Activated CD4-positive, alpha-beta T cell treated with anti-CD3 and anti-CD28 coated beads for 36 hours (primary cell): Measurements from ENCODE around the gene STAC3. TPM values are rescaled to one million over a fixed set of nuclear protein-coding genes. Genes with fewer than 3 reads are reported as not detected.

Source experiments
- ATAC-seq: fragments of 200-7000 bp; cut with Tn5 transposase; one replicate; pipeline ENCODE4 v1.10.0; 2021; ENCODE audit warnings: mild to moderate bottlenecking, moderate library complexity
- CTCF ChIA-PET: fragments of 350-600 bp; sonication (Branson Sonifier 250); formaldehyde crosslinking; loops from one replicate; lab custom pipeline; 2021; ENCODE audit warnings: antibody characterized with exemption; lab: Charles Lee
- POLR2A ChIA-PET: fragments of 350-600 bp; sonication (Branson Sonifier 250); formaldehyde crosslinking; loops from one replicate; lab custom pipeline; 2021; ENCODE audit warnings: antibody characterized with exemption, inconsistent platforms; lab: Charles Lee
- DNase-seq: peaks from one replicate; pipeline ENCODE4 v3.0.0-alpha.2; 2020
- H3K27ac Mint-ChIP-seq: one replicate; pipeline ENCODE4 v1.8.0; 2021; ENCODE audit warnings: mixed read lengths
- H3K27me3 Mint-ChIP-seq: one replicate; pipeline ENCODE4 v1.8.0; 2021; ENCODE audit warnings: mixed read lengths
- H3K36me3 Mint-ChIP-seq: one replicate; pipeline ENCODE4 v1.8.0; 2021; ENCODE audit warnings: low read depth, mixed read lengths
- H3K4me1 Mint-ChIP-seq: one replicate; pipeline ENCODE4 v1.8.0; 2021; ENCODE audit warnings: mixed read lengths
- H3K4me3 Mint-ChIP-seq: one replicate; pipeline ENCODE4 v1.8.0; 2021; ENCODE audit warnings: mild to moderate bottlenecking, moderate library complexity, mixed read lengths
- H3K9me3 Mint-ChIP-seq: one replicate; pipeline ENCODE4 v1.8.0; 2021; ENCODE audit warnings: low read depth, mixed read lengths
- intact Hi-C, 2 experiments: fragments of 100-400 bp; cut with DNase I in 1 of 2; cut with micrococcal nuclease in 1 of 2; formaldehyde crosslinking; loops; one replicate each; pipeline versions ENCODE4 v1.14.2 to v1.15.1; 2022 to 2024; cut with DNase I, micrococcal nuclease
- total RNA-seq, 2 experiments: library from RNA; stranded (reverse); gene quantifications; one replicate each; pipeline ENCODE4 v1.2.3, GENCODE V29; 2021

Gene STAC3
- total RNA-seq, 2 experiments from 2014 or later, result 2.5 to 2.8 TPM

DNA sequence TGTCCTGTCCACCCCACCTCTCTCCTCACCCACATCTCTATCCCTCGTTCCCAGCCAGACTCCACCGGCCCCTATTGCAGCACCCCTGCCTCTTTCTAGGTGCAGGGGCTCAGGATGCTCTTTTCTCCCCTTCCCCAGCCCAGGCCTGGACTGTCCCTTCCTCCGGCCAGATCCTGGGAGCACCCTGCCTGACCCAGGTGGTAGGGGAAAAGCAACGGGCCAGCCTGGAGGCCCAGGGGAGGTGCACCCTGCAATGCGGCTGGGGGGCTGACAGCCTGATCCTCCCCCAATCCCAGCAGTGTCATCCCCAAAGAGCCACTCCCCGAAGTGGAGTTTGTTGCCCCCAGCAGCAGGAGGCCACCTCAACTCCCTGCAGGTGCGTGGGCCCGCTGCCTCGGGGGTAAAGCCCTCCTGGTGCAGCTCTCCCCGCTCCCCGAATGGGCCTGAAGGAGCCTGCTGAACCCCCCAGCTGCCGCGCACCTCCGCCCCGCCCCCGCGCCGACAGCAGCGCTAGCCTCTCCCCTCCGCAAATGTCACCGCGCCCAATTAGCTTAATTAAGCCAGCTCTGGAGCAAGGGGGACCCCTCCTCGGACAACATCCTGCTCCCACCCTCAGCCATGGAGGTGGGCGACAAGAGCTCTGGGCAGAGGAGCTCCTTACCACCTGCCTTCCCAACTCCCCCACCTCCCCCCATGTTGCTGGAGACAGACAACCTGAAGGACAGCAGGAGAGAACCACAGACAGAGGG lies 29.6 kb downstream of the STAC3 start:
- H3K4me3 Mint-ChIP-seq, result no peak overlapping the region
- DNase-seq (no peak), ATAC-seq (no peak)
- intact Hi-C loops, result loop anchor here in 1 of 2 experiments (10.0 kb wide), 1 partner anchor 587 kb away; the partner anchor contains the start of gene BAZ2A
- no peaks in the 10 kb centered on the region for H3K36me3 Mint-ChIP-seq
- H3K4me1 Mint-ChIP-seq, result peaks cover 33% of the 10 kb centered on the region
- no peaks in the 10 kb centered on the region for H3K9me3 Mint-ChIP-seq
- no peak overlapping the region for H3K27ac Mint-ChIP-seq
- H3K27me3 Mint-ChIP-seq, result peaks cover 73% of the 10 kb centered on the region
- POLR2A ChIA-PET, result no interaction called here
- CTCF ChIA-PET, result interaction anchor here (0.7 to 1.0 kb wide), 2 partner anchors 21 to 90 kb away, joined by 4 to 5 read pairs; no protein-coding TSS in a partner anchor

DNA sequence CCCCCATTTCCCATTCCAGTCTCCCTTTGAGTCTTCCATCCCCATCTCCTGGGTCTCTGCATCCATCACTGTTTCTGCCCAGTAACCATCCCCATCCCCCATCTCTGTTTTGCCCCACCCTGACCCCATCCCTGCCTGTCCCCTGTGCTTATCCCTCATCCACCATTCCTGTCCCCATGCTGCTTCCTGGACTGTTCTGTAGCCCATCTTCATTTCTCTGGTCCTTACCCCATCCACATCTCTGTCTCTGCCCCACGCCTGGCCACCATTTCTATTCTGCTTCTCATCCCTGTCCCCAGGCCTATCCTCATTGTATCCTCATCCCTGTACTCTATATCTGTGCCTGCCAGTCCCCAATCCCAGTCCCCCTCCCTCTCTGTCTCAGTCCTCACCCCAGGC lies 30.2 kb downstream of the STAC3 start:
- H3K27me3 Mint-ChIP-seq, result peaks cover 73% of the 10 kb centered on the region
- H3K4me1 Mint-ChIP-seq, result peaks cover 30% of the 10 kb centered on the region
- ATAC-seq (no peak), DNase-seq (no peak)
- no peaks in the 10 kb centered on the region for H3K9me3 Mint-ChIP-seq
- CTCF ChIA-PET, result no interaction called here
- H3K27ac Mint-ChIP-seq, result no peak overlapping the region
- intact Hi-C loops, result loop anchor here in 1 of 2 experiments (10.0 kb wide), 1 partner anchor 586 kb away; the partner anchor contains the start of gene BAZ2A
- no peaks in the 10 kb centered on the region for H3K36me3 Mint-ChIP-seq
- POLR2A ChIA-PET, result no interaction called here
- H3K4me3 Mint-ChIP-seq, result no peak overlapping the region

DNA sequence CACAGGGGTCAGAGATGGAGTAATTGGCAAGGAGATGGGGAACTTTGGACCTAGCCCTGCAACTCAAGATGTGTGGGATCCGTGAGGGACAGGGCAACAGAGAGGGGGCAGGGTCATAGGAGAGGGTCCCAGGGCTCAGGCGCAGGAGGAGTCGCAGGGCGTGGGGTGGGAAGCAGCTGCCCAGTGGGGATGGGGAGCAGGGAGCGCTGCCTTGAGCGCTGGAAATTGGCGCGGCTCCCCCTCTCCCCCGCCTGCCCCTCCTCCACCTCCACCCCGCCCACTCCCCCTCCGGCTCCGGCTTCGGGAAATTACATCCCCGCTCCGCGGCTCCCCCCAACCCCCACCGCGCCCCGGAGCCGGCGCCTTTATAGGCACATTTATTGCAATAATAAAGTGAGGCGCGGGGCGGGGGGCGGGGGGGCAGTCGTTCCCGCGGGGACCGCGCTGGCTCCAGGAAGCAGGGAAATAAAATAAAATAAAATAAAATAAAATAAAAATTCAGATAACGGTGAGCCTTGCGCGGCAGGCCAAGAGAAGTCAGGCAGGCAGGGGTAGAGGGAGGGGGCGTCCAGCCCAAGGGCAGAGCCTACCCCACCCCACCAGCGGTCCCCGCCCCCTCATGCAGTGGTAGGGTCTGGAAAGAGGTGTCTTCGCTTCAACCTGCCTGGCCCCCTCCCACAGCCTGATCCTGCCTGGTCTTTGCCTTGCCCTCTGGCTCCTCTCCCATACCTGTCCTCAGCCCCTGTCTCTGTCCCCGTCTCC lies 30.8 kb downstream of the STAC3 start:
- no peak overlapping the region for H3K27ac Mint-ChIP-seq
- H3K9me3 Mint-ChIP-seq, result no peaks in the 10 kb centered on the region
- DNase-seq, result no peak
- H3K27me3 Mint-ChIP-seq, result peaks cover 75% of the 10 kb centered on the region
- H3K4me1 Mint-ChIP-seq, result peaks cover 31% of the 10 kb centered on the region
- no peak overlapping the region for H3K4me3 Mint-ChIP-seq
- ATAC-seq, result no peak
- ChIA-PET CTCF (interaction anchor here (1.0 to 2.2 kb wide), 4 partner anchors 10 to 26 kb away, joined by 3 to 10 read pairs (median 7); partner anchors contain the start of gene SHMT2), POLR2A (no interaction called here)
- no peaks in the 10 kb centered on the region for H3K36me3 Mint-ChIP-seq
- intact Hi-C loops, result loop anchor here in 1 of 2 experiments (5.0 to 10.0 kb wide), 2 partner anchors 412 to 585 kb away; partner anchors contain the start of genes B4GALNT1 and BAZ2A

DNA sequence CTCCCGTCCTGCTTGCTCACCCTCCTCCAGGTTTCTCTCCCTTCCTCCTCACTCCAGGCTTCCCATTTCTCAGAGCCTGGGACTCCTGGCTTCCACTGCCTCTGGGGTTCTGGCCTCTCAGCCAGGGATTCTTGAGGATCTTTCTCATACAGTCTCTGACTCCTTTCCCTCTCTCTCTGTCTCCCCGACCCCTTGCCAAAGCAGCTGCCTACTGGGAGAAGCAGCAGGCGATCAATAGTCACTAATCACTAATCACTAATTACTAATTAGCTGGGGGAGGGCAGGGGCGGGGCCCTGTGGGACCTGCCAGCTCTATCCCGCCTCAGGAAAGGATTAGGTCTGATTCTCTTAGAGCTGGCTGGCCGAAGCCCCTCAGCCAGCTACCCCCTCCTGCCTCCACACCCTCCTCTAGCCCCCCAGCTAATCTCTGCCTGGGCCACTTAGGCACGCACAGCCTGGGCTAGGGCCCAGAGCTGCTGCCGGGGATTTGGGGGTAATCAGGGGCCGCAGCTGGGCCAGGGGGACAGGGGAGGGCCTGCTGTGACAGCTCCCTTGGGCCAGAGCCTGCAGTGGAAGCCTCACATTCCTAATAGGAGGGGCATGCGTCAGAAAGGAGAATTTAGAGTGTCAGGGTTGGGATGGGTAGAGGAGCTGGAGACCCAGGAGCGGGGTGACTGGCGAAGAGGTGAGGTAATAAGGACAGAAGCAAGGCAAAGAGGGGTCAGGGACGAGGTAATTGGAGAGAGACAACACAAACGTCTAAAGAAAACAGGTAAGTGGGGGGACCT lies 31.6 kb downstream of the STAC3 start:
- no peak overlapping the region for H3K4me3 Mint-ChIP-seq
- H3K9me3 Mint-ChIP-seq, result no peaks in the 10 kb centered on the region
- H3K36me3 Mint-ChIP-seq, result no peaks in the 10 kb centered on the region
- ChIA-PET CTCF (interaction anchor here (0.6 to 2.2 kb wide), 6 partner anchors 11 to 733 kb away, joined by 3 to 10 read pairs (median 6); partner anchors contain the start of gene SHMT2), POLR2A (no interaction called here)
- DNase-seq, result no peak
- intact Hi-C loops, result loop anchor here in 1 of 2 experiments (5.0 kb wide), 1 partner anchor 413 kb away; the partner anchor contains the start of gene B4GALNT1
- H3K4me1 Mint-ChIP-seq, result peaks cover 30% of the 10 kb centered on the region
- H3K27me3 Mint-ChIP-seq, result peaks cover 77% of the 10 kb centered on the region
- ATAC-seq, result no peak
- H3K27ac Mint-ChIP-seq, result no peak overlapping the region

DNA sequence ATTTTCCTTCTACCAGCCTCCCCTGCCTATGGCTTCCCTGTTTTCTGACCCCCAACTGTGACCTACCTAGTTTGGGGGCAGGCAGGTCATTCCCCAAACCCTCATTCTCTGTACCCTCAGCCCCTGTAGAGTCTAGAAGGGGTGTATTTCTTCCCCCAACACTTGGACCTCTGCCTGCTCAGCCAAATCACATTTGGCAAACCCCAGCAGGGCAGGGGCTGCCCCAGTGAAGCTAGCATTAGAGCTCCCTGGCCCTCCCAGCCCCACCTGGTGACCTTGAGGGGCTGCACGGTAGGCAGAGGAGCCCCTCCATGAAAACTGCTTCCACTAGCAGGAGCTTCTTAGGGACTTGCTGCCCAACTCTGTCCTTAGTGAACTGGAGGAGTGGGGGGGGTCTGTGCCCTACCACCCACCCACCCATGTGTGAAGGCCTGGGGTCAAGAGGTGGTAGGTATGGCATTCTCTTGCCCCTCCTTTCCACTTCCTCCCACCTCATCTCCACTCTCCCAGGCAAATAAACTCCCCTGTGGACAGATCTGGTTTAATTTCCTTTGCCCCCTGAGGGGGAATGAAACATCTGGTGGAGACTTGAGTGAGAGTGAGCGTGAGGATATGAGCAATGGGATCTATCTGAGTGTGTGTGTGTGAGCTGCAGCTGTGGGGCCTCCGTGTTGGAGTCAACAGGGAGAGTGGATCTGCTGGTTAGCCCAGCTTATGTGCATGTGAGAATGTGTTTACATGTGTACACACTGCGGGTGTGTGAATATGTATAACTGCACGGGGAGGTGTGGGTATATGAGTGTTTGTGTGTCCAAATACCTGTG lies 32.7 kb downstream of the STAC3 start:
- CTCF ChIA-PET, result interaction anchor here (0.6 to 2.2 kb wide), 8 partner anchors 10 to 548 kb away, joined by 3 to 16 read pairs (median 4); partner anchors contain the start of gene SHMT2
- peaks cover 40% of the 10 kb centered on the region for H3K4me1 Mint-ChIP-seq
- no peaks in the 10 kb centered on the region for H3K9me3 Mint-ChIP-seq
- H3K27me3 Mint-ChIP-seq, result peaks cover 80% of the 10 kb centered on the region
- ATAC-seq (no peak), DNase-seq (no peak)
- no peaks in the 10 kb centered on the region for H3K36me3 Mint-ChIP-seq
- no peak overlapping the region for H3K4me3 Mint-ChIP-seq
- POLR2A ChIA-PET, result no interaction called here
- H3K27ac Mint-ChIP-seq, result no peak overlapping the region
- intact Hi-C loops, result loop anchor here in 1 of 2 experiments (5.0 kb wide), 1 partner anchor 414 kb away; the partner anchor contains the start of gene B4GALNT1

DNA sequence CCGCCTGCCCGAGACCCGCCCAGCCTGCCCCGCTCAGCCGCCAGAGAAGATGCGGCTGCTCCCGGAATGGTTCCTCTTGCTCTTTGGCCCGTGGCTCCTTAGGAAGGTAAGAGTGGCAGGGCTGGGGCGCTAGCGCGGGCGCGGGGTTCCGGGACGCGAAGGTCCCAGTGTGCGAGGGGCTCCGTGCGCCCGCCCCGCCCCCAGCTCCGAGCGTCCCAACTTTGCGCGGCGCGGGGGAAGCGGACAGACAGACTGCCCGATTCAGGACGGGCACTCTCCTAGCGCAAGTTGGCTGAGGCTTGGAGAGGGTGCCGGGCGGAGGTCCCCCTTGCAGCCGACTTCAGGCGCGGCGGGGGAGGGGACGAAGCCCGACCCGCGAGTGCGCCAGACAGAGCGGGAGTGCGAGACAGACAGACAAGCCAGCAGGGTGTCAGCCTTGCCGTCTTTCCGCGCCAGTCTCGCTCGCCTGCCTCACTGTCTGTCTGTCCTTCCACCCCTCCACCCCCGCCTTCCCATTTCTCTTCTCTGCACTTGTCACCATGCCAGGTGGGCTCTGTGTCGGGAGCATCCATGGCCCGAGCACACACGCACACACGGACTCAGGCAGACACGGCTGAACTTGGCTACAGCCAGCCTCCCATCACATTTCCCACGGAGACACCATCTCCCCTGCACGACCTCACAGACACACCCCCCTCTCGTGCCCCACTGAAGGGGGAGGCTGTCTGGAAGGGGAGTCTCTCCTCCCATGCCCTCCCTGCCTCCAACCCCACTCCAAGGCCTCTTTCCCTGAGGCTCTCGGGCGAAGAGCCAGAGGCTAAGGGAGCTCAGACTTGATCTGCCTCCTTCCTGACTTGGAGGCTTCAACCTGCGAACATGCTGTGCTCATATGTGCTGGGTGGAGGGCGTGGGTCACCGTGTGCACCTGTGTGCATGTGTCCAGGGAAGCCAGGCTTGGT lies 33.8 kb downstream of the STAC3 start:
- ChIA-PET POLR2A (no interaction called here), CTCF (interaction anchor here (0.6 to 2.2 kb wide), 6 partner anchors 11 to 547 kb away, joined by 3 to 16 read pairs (median 7); partner anchors contain the start of gene SHMT2)
- ATAC-seq (no peak), DNase-seq (peak; percentile 47)
- peak overlapping the region; percentile 55 for H3K4me3 Mint-ChIP-seq
- peaks cover 70% of the 10 kb centered on the region for H3K27me3 Mint-ChIP-seq
- intact Hi-C loops, result loop anchor here in 1 of 2 experiments (5.0 kb wide), 1 partner anchor 415 kb away; the partner anchor contains the start of gene B4GALNT1
- H3K36me3 Mint-ChIP-seq, result no peaks in the 10 kb centered on the region
- H3K9me3 Mint-ChIP-seq, result no peaks in the 10 kb centered on the region
- no peak overlapping the region for H3K27ac Mint-ChIP-seq
- H3K4me1 Mint-ChIP-seq, result peaks cover 36% of the 10 kb centered on the region

DNA sequence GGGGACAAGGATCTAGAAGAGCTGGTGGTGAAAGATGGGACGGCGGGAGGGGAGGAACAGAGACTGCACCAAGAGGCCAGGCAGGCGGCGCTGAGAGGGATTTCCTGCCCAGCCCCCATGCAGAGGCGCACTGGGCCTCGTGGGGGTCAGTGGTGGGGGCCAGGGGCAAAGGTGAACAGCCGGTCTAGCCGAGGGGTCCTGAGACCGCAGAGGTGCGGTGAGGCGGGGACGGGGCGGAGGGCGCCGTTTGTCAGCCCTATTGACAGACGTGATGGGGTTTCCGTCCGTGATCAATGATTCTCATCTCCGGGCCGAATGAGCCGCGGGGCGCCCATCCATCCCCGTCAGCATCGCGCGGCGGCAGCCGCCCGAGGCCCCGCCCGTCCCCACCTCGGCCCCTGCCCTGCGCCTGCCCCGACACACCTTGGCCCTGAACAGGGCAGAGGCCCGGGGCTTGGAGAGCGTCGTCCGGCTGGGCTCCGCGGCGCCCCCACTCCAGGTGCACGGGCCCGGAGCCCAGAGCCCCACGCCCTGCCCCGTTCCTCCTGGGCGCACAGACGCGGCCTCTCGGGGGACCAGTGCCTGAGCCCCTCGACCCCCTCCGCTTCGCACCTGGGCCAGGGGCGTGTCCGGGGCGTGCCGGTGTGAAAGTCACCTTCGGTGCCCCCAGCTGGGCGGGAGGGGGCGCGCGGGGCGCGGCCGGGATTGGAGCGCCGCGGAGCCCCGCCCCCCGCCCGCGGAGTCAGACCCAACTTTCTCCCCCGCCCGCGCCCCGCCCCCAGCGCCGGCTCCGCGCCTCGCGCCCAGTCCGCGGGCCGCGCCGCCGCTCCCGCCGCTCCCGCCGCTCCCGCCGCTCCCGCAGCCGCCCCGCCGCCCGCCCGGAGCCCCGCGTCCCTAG lies 34.7 kb downstream of the STAC3 start, which contains the start of gene NXPH4:
NXPH4 (plus strand) TSS at position 781 of the 898 bp plus-strand sequence. CDS start 176 bp downstream, outside the sequence.
- peak; percentile 73 for DNase-seq
- intact Hi-C loops, result loop anchor here in 1 of 2 experiments (5.0 kb wide), 1 partner anchor 416 kb away; the partner anchor contains the start of gene B4GALNT1
- peaks cover 33% of the 10 kb centered on the region for H3K4me1 Mint-ChIP-seq
- peaks cover 63% of the 10 kb centered on the region for H3K27me3 Mint-ChIP-seq
- no peaks in the 10 kb centered on the region for H3K9me3 Mint-ChIP-seq
- peak; percentile 11 for ATAC-seq
- H3K27ac Mint-ChIP-seq, result no peak within 1 kb of the TSS
- peak within 1 kb of the TSS; percentile 55 for H3K4me3 Mint-ChIP-seq
- CTCF ChIA-PET, result interaction anchor here (1.5 to 4.2 kb wide), 4 partner anchors 11 to 26 kb away, joined by 11 to 167 read pairs (median 62); partner anchors contain the start of gene SHMT2
- POLR2A ChIA-PET, result no interaction called here
- H3K36me3 Mint-ChIP-seq, result no peaks in the 10 kb centered on the region

DNA sequence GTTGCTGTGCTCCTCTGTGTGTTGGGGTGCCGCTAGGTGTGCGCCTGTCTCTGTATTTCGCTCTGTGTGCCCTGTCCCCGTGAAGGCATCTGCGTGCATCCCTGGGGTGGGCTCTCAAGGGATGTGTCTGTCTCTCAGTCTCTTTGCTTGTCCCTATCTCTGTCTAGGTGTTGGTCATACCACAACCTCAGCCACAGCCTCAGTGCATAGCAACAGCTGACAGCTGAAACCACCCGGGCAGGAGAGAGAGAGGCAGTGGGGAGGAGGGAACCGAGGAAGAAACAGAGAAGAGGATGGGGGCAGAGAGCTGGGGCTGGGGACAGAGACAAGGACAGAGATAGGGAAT lies 35.3 kb downstream of the STAC3 start:
- Mint-ChIP-seq H3K27me3 (peaks cover 57% of the 10 kb centered on the region), H3K4me1 (peaks cover 29% of the 10 kb centered on the region), H3K36me3 (no peaks in the 10 kb centered on the region), H3K9me3 (no peaks in the 10 kb centered on the region), H3K27ac (no peak overlapping the region), H3K4me3 (peak overlapping the region; percentile 7)
- CTCF ChIA-PET, result interaction anchor here (4.1 to 4.2 kb wide), 2 partner anchors 11 to 25 kb away, joined by 108 to 167 read pairs; partner anchors contain the start of gene SHMT2
- intact Hi-C loops, result loop anchor here in 1 of 2 experiments (2.0 to 5.0 kb wide), 3 partner anchors 13 to 417 kb away; partner anchors contain the start of genes B4GALNT1 and SHMT2
- ATAC-seq (peak; percentile 34), DNase-seq (peak; percentile 65)
- POLR2A ChIA-PET, result no interaction called here
